NCI-H1694 treated with DMSO at 0.1 percent for 48 hours (cell line): ENCODE data around the gene NLRP11.

Experiments used
- DNase-seq: peaks from one replicate; lab custom pipeline; 2025; lab: John Stamatoyannopoulos, UW

Gene NLRP11

GRCh38 chr19:55831846-55832245 lies at the start of gene NLRP11:
NLRP11 (minus strand) TSS chr19:55831999; CDS start chr19:55818174, 13,825 bp downstream.
- no peak for DNase-seq

GRCh38 chr19:55877211-55877610 lies 45.4 kb upstream of the NLRP11 start:
- no peak for DNase-seq

GRCh38 chr19:55870736-55871135 lies 38.9 kb upstream of the NLRP11 start:
- no peak for DNase-seq

GRCh38 chr19:55867101-55867500 lies 35.3 kb upstream of the NLRP11 start:
- DNase-seq: no peak

GRCh38 chr19:55866521-55866920 lies 34.7 kb upstream of the NLRP11 start:
- DNase-seq: no peak

GRCh38 chr19:55858969-55859368 lies 27.2 kb upstream of the NLRP11 start:
- DNase-seq: no peak

GRCh38 chr19:55858401-55858800 lies 26.6 kb upstream of the NLRP11 start:
- DNase-seq: no peak

- DNase-seq: no peak
Observed at GRCh38 chr19:55857974-55858373, 26.2 kb upstream of the NLRP11 start.

GRCh38 chr19:55857149-55857548 lies 25.4 kb upstream of the NLRP11 start:
- DNase-seq: no peak

- no peak for DNase-seq
Observed at GRCh38 chr19:55855160-55855559, 23.4 kb upstream of the NLRP11 start.

- DNase-seq: no peak
Observed at GRCh38 chr19:55838906-55839305, 7.1 kb upstream of the NLRP11 start.

- DNase-seq: no peak
Observed at GRCh38 chr19:55838251-55838650, 6.5 kb upstream of the NLRP11 start.

GRCh38 chr19:55836340-55836739 lies 4.5 kb upstream of the NLRP11 start, which contains the start of gene NLRP4:
NLRP4 (plus strand) TSS chr19:55836540; CDS start chr19:55852081, 15,541 bp downstream.
- DNase-seq: no peak

GRCh38 chr19:55832676-55833075 lies 877 bp upstream of the NLRP11 start:
- DNase-seq: no peak

- DNase-seq: no peak
Observed at GRCh38 chr19:55830656-55831055, 1.1 kb downstream of the NLRP11 start.

GRCh38 chr19:55820037-55820436 lies 11.8 kb downstream of the NLRP11 start:
- DNase-seq: no peak

GRCh38 chr19:55813906-55814305 lies 17.9 kb downstream of the NLRP11 start:
- no peak for DNase-seq

- DNase-seq: no peak
Observed at GRCh38 chr19:55812449-55812848, 19.4 kb downstream of the NLRP11 start.

- no peak for DNase-seq
Observed at GRCh38 chr19:55811340-55811739, 20.5 kb downstream of the NLRP11 start.

GRCh38 chr19:55809381-55810058 lies 22.3 kb downstream of the NLRP11 start:
- DNase-seq: peak; percentile 86

GRCh38 chr19:55802281-55802680 lies 29.5 kb downstream of the NLRP11 start:
- no peak for DNase-seq

- no peak for DNase-seq
Observed at GRCh38 chr19:55801416-55801815, 30.4 kb downstream of the NLRP11 start.

GRCh38 chr19:55795021-55795420 lies 36.8 kb downstream of the NLRP11 start:
- DNase-seq: no peak

GRCh38 chr19:55781112-55781511 lies 50.7 kb downstream of the NLRP11 start:
- DNase-seq: no peak
